ENCODE measurements around the gene WIZ.

- TF ChIP-seq CTCF (IDR thresholded peaks at IDR 0.05): no peak
- TF ChIP-seq POLR2A (IDR thresholded peaks at IDR 0.05): no peak
Observed at GRCh38 chr19:15438577-15438976, 11.2 kb downstream of the WIZ start.
